IMR-90 (cell line): Measurements from ENCODE around the gene PTPRF.

Experiments used
- BHLHE40 ChIP-seq: fragments of 150-350 bp; IDR thresholded peaks from 2 replicates; pipeline ENCODE4 v1.6.1; 2016; ENCODE audit warnings: mild to moderate bottlenecking, low read depth, low read length
- CEBPB ChIP-seq: IDR thresholded peaks from 2 replicates; pipeline ENCODE4 v1.6.1; 2012; ENCODE audit warnings: low read depth, low read length, improper control_type of control experiment
- CTCF ChIP-seq: conservative IDR thresholded peaks from 2 replicates; pipeline ENCODE4 v1.5.1; 2012; ENCODE audit warnings: mild to moderate bottlenecking, low read depth, low read length, improper control_type of control experiment
- ELK1 ChIP-seq: fragments of 150-350 bp; IDR thresholded peaks from 2 replicates; pipeline ENCODE4 v1.6.1; 2016; ENCODE audit warnings: low read depth, mild to moderate bottlenecking, low read length, moderate library complexity, borderline replicate concordance
- FOS ChIP-seq: fragments of 150-350 bp; IDR thresholded peaks from 2 replicates; pipeline ENCODE4 v1.6.1; 2016; ENCODE audit warnings: low read depth, low read length
- MAZ ChIP-seq: IDR thresholded peaks from 2 replicates; pipeline ENCODE4 v1.6.1; 2012; ENCODE audit warnings: low read depth, mild to moderate bottlenecking, low read length, improper control_type of control experiment, moderate library complexity, borderline replicate concordance
- NFE2L2 ChIP-seq: fragments of 150-350 bp; IDR thresholded peaks from 2 replicates; pipeline ENCODE4 v1.6.1; 2016; ENCODE audit warnings: low read depth, mild to moderate bottlenecking, low read length
- POLR2A ChIP-seq: IDR thresholded peaks from 2 replicates; pipeline ENCODE4 v1.6.1; 2012; ENCODE audit warnings: mild to moderate bottlenecking, low read depth, low read length
- RAD21 ChIP-seq: IDR thresholded peaks from 2 replicates; pipeline ENCODE4 v1.6.1; 2012; ENCODE audit warnings: low read length, improper control_type of control experiment
- RCOR1 ChIP-seq: IDR thresholded peaks from 2 replicates; pipeline ENCODE4 v1.6.1; 2012; ENCODE audit warnings: mild to moderate bottlenecking, low read length, improper control_type of control experiment; ENCODE audit not compliant: insufficient replicate concordance
- SMC3 ChIP-seq: fragments of 150-350 bp; IDR thresholded peaks from 2 replicates; pipeline ENCODE4 v1.6.1; 2016; ENCODE audit warnings: low read depth, mild to moderate bottlenecking, antibody characterized with exemption, low read length, moderate library complexity
- USF2 ChIP-seq: fragments of 150-350 bp; IDR thresholded peaks from 2 replicates; pipeline ENCODE4 v1.6.1; 2017; ENCODE audit warnings: mild to moderate bottlenecking, antibody characterized with exemption, low read length, low read depth

- TF ChIP-seq POLR2A (no peak), ELK1 (no peak), CTCF (no peak), MAZ (no peak), SMC3 (no peak), USF2 (no peak), BHLHE40 (no peak), RAD21 (no peak), CEBPB (no peak), FOS (no peak), NFE2L2 (no peak), RCOR1 (no peak)
These were observed 91.8 kb downstream of the PTPRF start for GRCh38 chr1:43622471-43622870.
